CD8-positive, alpha-beta memory T cell (primary cell): Measurements from ENCODE around the gene WIPI1. TPM values are rescaled to one million over a fixed set of nuclear protein-coding genes. Genes with fewer than 3 reads are reported as not detected.

Experiments used
- polyA plus RNA-seq: library from polyadenylated mRNA; unstranded; fragments of 300-500 nt; fragmentation: Illumina TruSeq; gene quantifications from one replicate; pipeline ENCODE4 v1.2.3, GENCODE V29; 2021
- total RNA-seq, 2 experiments: library from RNA; stranded (reverse); gene quantifications; one replicate each; pipeline ENCODE4 v1.2.3, GENCODE V29; 2021

Gene WIPI1
- total and polyA plus RNA-seq, 3 experiments from 2014 or later: 8.2 to 10.3 (median 9.8) TPM

Other genes with a start within 250 kb of the WIPI1 start
- 100 to 1,000 TPM; 113 to 118 TPM for gene AMZ2, start 209.5 kb downstream of the WIPI1 start, total RNA-seq
- gene AMZ2, start 209.5 kb downstream of the WIPI1 start, polyA plus RNA-seq: 141 TPM
- gene SLC16A6, start 166.4 kb downstream of the WIPI1 start, total RNA-seq: 1 to 10 TPM; 8.4 to 9.4 TPM
- 1.3 TPM for gene SLC16A6, start 166.4 kb downstream of the WIPI1 start, polyA plus RNA-seq
- gene ARSG, start 166.0 kb downstream of the WIPI1 start, total RNA-seq: 1 to 10 TPM; 7.0 to 7.7 TPM
- gene ARSG, start 166.0 kb downstream of the WIPI1 start, polyA plus RNA-seq: 9.5 TPM
- 100 to 1,000 TPM; 197 to 203 TPM for gene PRKAR1A, start 54.9 kb upstream of the WIPI1 start, total RNA-seq
- 191 TPM for gene PRKAR1A, start 54.9 kb upstream of the WIPI1 start, polyA plus RNA-seq
- gene FAM20A, start 143.9 kb upstream of the WIPI1 start, total RNA-seq: not detected
- 0.07 TPM for gene FAM20A, start 143.9 kb upstream of the WIPI1 start, polyA plus RNA-seq